GM18505 (cell line): Measurements from ENCODE around the gene GALNT14.
"Not testable (repeated sequence)": the region's sequence is repeated elsewhere in the genome, so short reads cannot be mapped to it uniquely, and the experiment has no call there.

ENCODE experiments used
- ATAC-seq: cut with Tn5 transposase; IDR thresholded peaks from one replicate; pipeline ENCODE4 v1.9.1; 2021; ENCODE audit not compliant: unreplicated experiment
- POLR2A ChIP-seq: IDR thresholded peaks from 4 replicates; pipeline ENCODE4 v1.6.1; 2011; ENCODE audit warnings: borderline replicate concordance; ENCODE audit not compliant: insufficient read depth, insufficient read length; ENCODE audit errors: extremely low read depth

Gene GALNT14

DNA sequence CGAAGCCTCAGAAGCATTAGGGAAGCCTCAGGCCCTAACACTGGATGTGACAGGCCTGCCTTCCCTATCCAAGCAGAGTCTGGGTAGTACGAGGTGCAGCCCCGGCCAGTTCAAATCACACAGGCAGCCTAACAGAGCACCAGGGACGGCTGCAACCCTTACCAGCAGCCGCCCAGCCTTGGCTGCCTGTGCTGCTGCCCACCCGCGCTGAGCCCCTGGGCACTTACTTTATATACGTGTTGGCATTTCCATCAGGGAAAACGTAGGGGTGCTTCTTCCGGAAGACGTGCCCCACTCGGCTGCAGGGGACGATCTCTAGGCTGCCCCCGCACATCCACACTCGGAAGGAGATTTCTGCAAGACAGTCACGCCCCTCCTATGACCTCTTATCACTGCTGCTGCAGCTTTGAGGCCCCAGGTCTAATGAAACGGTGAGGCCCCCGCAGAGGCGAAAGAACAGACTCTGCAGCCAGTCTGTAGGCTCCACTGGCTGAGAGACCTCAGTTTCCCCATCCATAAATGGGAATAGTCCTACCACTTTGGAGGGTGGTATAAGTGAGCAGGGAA is 206.3 kb downstream of the GALNT14 start:
- ATAC-seq = no peak
- no peak for TF ChIP-seq POLR2A

DNA sequence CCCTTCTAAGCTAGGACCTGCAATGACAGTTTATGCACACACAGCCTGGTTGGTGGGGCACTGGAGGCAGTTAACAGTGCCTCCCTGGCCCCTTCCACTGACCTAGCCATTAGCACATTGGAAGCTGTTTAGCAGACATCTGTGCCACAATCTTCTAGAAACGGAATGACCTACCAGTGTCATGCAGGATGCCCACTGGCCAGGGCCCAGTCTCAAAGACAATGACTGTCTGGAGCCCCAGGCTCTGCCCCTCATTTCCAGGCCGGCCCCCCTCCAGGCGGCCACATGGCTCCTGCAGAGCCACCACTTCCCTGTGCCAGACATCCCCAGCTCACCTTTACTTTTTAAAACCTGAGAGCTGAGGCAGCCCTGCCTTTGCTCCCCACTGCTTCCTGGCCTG is 207.5 kb downstream of the GALNT14 start:
- no peak for TF ChIP-seq POLR2A
- ATAC-seq = no peak

GRCh38 chr2:30927465-30928075 is 210.7 kb downstream of the GALNT14 start:
- TF ChIP-seq POLR2A = no peak
- ATAC-seq = no peak

DNA sequence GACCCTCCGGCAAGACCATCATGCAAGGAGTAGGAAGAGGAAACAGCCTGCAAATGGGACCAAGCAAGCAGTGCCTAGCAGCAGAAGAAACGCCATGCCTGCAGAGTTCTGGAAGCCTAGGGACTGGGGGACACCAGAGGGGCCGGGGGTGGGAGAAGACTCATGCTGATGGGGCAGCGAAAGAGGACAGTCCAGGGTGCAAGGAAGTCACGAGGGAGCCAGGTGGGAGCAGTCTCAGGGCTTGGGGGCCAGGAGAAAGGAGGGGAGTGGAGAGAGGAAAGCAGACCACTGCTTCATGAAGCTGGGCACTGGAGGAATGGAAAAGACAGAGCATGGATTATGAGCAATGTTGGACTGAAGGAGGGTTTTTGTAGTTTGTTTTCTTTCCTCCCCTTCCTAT is 211.6 kb downstream of the GALNT14 start:
- TF ChIP-seq POLR2A = no peak
- no peak for ATAC-seq

- no peak for TF ChIP-seq POLR2A
- no peak for ATAC-seq
Measured at GRCh38 chr2:30923623-30924022, 214.6 kb downstream of the GALNT14 start.

GRCh38 chr2:30920511-30920910 is 217.7 kb downstream of the GALNT14 start:
- no peak for TF ChIP-seq POLR2A
- no peak for ATAC-seq

DNA sequence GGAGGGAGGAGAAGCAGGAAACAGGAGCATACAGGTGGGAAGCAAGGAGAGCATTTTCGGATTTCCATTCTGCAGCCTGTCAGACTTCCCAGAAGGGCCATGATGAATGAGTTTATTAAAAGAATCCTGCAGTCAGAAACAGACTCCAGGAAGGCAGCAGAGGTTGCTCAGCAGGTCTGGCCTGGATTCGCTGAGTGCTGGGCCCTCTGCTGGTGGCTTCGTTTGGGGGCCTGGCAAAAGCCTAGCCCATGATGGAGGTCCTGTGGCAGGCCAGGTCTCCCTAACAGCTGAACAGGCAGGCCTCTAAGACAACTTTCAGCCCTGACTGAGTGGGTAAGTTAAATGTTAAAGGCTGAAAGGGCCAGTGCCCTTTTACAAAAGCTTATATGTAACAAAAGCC is 222.8 kb downstream of the GALNT14 start:
- TF ChIP-seq POLR2A = no peak
- ATAC-seq = no peak

DNA sequence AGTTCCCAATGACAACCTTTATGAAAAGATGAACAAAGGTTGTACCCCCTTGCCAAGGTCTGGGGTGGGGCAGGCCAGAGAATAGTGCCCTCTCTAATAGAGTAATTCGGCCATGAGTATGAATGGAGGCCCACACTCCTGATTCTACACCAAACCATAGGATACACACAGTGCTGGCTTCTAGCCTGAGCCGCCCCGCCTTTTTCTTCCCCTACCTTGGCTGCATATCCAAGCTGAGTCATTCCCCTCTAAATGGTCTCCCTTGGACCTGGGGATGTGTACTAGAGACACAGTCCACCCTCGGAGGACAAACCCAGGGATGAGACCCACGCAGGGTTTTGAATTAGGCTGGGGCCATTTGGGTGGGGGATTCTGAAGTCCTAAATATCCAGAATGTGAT is 223.8 kb downstream of the GALNT14 start:
- no peak for ATAC-seq

GRCh38 chr2:30912056-30912455 is 226.2 kb downstream of the GALNT14 start:
- no peak for TF ChIP-seq POLR2A
- ATAC-seq = no peak

More for the DNA sequence above, 223.8 kb downstream of the GALNT14 start:
- no peak for TF ChIP-seq POLR2A

- TF ChIP-seq POLR2A = no peak
- ATAC-seq = no peak
Measured at GRCh38 chr2:30911327-30911726, 226.9 kb downstream of the GALNT14 start.

DNA sequence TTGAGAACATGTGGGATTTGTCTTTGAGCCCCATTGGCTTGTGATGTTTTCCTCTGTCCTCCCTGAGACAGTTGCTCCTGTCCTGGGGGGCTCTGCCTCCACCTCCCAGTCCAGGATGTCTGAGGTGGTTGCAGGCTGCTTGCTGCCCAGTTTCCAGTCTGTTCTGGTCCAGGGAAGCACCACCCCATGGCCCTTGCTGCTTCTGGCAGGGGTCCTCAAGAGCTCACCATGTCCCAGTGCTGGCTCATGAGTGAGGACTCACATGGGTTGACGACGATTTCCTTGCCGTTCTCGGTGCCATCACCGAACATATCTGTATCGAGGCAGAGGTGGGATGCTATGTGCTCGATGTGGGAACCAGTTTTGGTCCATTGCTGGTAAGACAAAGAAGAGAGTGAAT is 227.6 kb downstream of the GALNT14 start:
- ATAC-seq = no peak
- no peak for TF ChIP-seq POLR2A

DNA sequence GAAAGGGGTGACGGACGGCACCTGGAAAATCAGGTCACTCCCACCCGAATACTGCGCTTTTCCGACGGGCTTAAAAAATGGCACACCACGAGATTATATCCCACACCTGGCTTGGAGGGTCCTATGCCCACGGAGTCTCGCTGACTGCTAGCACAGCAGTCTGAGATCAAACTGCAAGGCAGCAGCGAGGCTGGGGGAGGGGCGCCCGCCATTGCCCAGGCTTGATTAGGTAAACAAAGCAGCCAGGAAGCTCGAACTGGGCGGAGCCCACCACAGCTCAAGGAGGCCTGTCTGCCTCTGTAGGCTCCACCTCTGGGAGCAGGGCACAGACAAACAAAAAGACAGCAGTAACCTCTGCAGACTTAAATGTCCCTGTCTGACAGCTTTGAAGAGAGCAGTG is 233.8 kb downstream of the GALNT14 start:
- ATAC-seq = not testable (repeated sequence)

DNA sequence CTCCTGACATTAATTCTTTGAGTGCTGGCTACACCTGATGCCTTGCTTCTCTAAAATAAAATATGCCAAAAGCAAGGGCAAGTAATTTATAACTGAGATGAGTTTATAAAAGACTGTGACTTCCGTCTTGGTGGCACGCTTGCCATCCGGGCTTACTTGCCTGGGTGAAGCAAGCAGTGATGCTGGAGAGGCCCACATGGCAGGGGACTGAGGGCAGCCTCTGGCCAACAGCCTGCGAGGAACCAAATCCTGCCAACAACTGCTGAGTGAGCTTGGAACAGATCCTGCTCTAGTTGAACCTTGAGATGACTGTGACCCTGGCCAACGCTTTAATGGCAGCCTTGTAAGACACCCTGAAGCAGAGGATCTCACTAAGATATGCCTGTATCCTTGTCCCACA is 234.9 kb downstream of the GALNT14 start:
- no peak for TF ChIP-seq POLR2A
- ATAC-seq = no peak

- no peak for TF ChIP-seq POLR2A
- no peak for ATAC-seq
Measured at GRCh38 chr2:30900381-30900780, 237.9 kb downstream of the GALNT14 start.
